Liver (tissue), 9 donors: Measurements from ENCODE around the gene AFDN. TPM values are rescaled to one million over a fixed set of nuclear protein-coding genes. Genes with fewer than 3 reads are reported as not detected.

ENCODE experiments used
- DNase-seq: peaks from one replicate; pipeline ENCODE4 v3.0.0-alpha.2; 2017; ENCODE audit warnings: low spot score
- H3K27ac ChIP-seq, 2 donors: one replicate each; pipeline ENCODE4 v1.7.0; 2013; ENCODE audit warnings: inconsistent platforms in 2 of 2, low read length in 2 of 2, control low read depth in 1 of 2, low read depth in 1 of 2, mild to moderate bottlenecking in 1 of 2
- H3K27me3 ChIP-seq, 4 donors: one replicate each; pipeline versions ENCODE4 v1.6.1 to v1.7.0; 2013; ENCODE audit warnings: low read length in 3 of 4, inconsistent platforms in 1 of 4, mild to moderate bottlenecking in 1 of 4, moderate library complexity in 1 of 4; ENCODE audit not compliant: control insufficient read depth in 4 of 4, insufficient read depth in 4 of 4
- H3K36me3 ChIP-seq, 4 donors: one replicate each; pipeline versions ENCODE4 v1.6.1 to v1.7.0; 2013; ENCODE audit warnings: low read length in 3 of 4, mild to moderate bottlenecking in 3 of 4, low read depth in 1 of 4, moderate library complexity in 1 of 4; ENCODE audit not compliant: control insufficient read depth in 4 of 4, insufficient read depth in 3 of 4
- H3K4me1 ChIP-seq, 4 donors: one replicate each; pipeline versions ENCODE4 v1.6.1 to v1.7.0; 2013; ENCODE audit warnings: low read length in 3 of 4, mild to moderate bottlenecking in 3 of 4, moderate library complexity in 1 of 4; ENCODE audit not compliant: control insufficient read depth in 4 of 4, insufficient read depth in 4 of 4
- H3K4me3 ChIP-seq, 3 donors: one replicate each; pipeline versions ENCODE4 v1.6.1 to v1.7.0; 2013; ENCODE audit warnings: low read length in 3 of 3, control low read depth in 1 of 3, low read depth in 1 of 3, mild to moderate bottlenecking in 1 of 3
- H3K9ac ChIP-seq, 2 donors: one replicate each; pipeline ENCODE4 v1.7.0; 2013; ENCODE audit warnings: low read length in 2 of 2, mild to moderate bottlenecking in 2 of 2, moderate library complexity in 2 of 2, control low read depth in 1 of 2, low read depth in 1 of 2
- H3K9me3 ChIP-seq, 4 donors: one replicate each; pipeline versions ENCODE4 v1.6.1 to v1.7.0; 2013; ENCODE audit warnings: low read length in 3 of 4; ENCODE audit not compliant: control insufficient read depth in 4 of 4
- ATF3 ChIP-seq: IDR thresholded peaks from 2 replicates; pipeline ENCODE4 v1.6.1; 2016; ENCODE audit warnings: antibody characterized with exemption
- CTCF ChIP-seq: fragments of 150-350 bp; IDR thresholded peaks from 2 replicates; pipeline ENCODE4 v1.5.1; 2017; ENCODE audit warnings: improper control_type of control experiment, low read depth, low read length; ENCODE audit not compliant: missing input control
- EGR1 ChIP-seq, 2 donors: IDR thresholded peaks; 2 replicates each; pipeline ENCODE4 v1.6.1; 2016 to 2018; ENCODE audit warnings: antibody characterized with exemption in 2 of 2, low read depth in 2 of 2
- FOXA1 ChIP-seq: IDR thresholded peaks from 2 replicates; pipeline ENCODE4 v1.6.1; 2016; ENCODE audit warnings: antibody characterized with exemption
- FOXA2 ChIP-seq: IDR thresholded peaks from 2 replicates; pipeline ENCODE4 v1.6.1; 2016; ENCODE audit warnings: antibody characterized with exemption
- GABPA ChIP-seq, 2 donors: IDR thresholded peaks in 1 of 2; conservative IDR thresholded peaks in 1 of 2; 2 replicates each; pipeline ENCODE4 v1.6.1; 2016; ENCODE audit warnings: antibody characterized with exemption in 2 of 2, mild to moderate bottlenecking in 1 of 2, moderate library complexity in 1 of 2
- HNF4A ChIP-seq, 2 donors: conservative IDR thresholded peaks; 2 replicates each; pipeline ENCODE4 v1.6.1; 2016; ENCODE audit warnings: antibody characterized with exemption in 2 of 2, mild to moderate bottlenecking in 2 of 2
- HNF4G ChIP-seq: IDR thresholded peaks from 2 replicates; pipeline ENCODE4 v1.6.1; 2016; ENCODE audit warnings: antibody characterized with exemption
- JUND ChIP-seq, 2 donors: IDR thresholded peaks; 2 replicates each; pipeline ENCODE4 v1.6.1; 2016; ENCODE audit warnings: antibody characterized with exemption in 2 of 2
- MAX ChIP-seq: IDR thresholded peaks from 2 replicates; pipeline ENCODE4 v1.6.1; 2016; ENCODE audit warnings: antibody characterized with exemption
- NR2F2 ChIP-seq: IDR thresholded peaks from 2 replicates; pipeline ENCODE4 v1.6.1; 2016; ENCODE audit warnings: antibody characterized with exemption
- RAD21 ChIP-seq, 2 donors: IDR thresholded peaks; 2 replicates each; pipeline ENCODE4 v1.6.1; 2016; ENCODE audit warnings: antibody characterized with exemption in 2 of 2, mild to moderate bottlenecking in 2 of 2
- REST ChIP-seq: IDR thresholded peaks from 2 replicates; pipeline ENCODE4 v1.6.1; 2016; ENCODE audit warnings: antibody characterized with exemption, mild to moderate bottlenecking
- RXRA ChIP-seq, 2 donors: IDR thresholded peaks; 2 replicates each; pipeline ENCODE4 v1.6.1; 2017 to 2018; ENCODE audit warnings: antibody characterized with exemption in 2 of 2, mild to moderate bottlenecking in 1 of 2
- SP1 ChIP-seq: IDR thresholded peaks from 2 replicates; pipeline ENCODE4 v1.6.1; 2018; ENCODE audit warnings: antibody characterized with exemption, mild to moderate bottlenecking
- TAF1 ChIP-seq: conservative IDR thresholded peaks from 2 replicates; pipeline ENCODE4 v1.6.1; 2016; ENCODE audit warnings: antibody characterized with exemption, mild to moderate bottlenecking
- YY1 ChIP-seq: IDR thresholded peaks from 2 replicates; pipeline ENCODE4 v1.6.1; 2016; ENCODE audit warnings: antibody characterized with exemption, mild to moderate bottlenecking
- ZBTB33 ChIP-seq: IDR thresholded peaks from 2 replicates; pipeline ENCODE4 v1.6.1; 2016; ENCODE audit warnings: antibody characterized with exemption
- WGBS: extraction: QIAGEN DNeasy Blood & Tissue Kit; methylation state at CpG from one replicate; pipeline ENCODE4 v1.1.7; 2013; 5-methylcytosine and 5-hydroxymethylcytosine counted together
- polyA plus RNA-seq, 2 donors: library from polyadenylated mRNA; stranded (reverse) in 1 of 2; unstranded in 1 of 2; fragments of 200-250 nt in 1 of 2; fragments of >200 nt in 1 of 2; fragmentation: Nextera tagmentation in 1 of 2; extraction: Ambion mirVana in 1 of 2; gene quantifications; one replicate each; pipeline versions ENCODE4 v1.2.1 to v1.2.3, GENCODE V29; 2013 to 2015
- total RNA-seq, 2 donors: library from RNA; depleted of rRNA; stranded (reverse); fragments of >200 nt; gene quantifications; one replicate each; pipeline ENCODE4 v1.2.3, GENCODE V29; 2014
- donor health status: healthy.
- donor health status: healthy.
- donor health status: healthy.
- donor health status: healthy.
- donor health status: healthy.

Gene AFDN
- total and polyA plus RNA-seq, 4 donors, result 21.3 to 145 (median 29.3) TPM

- Histone ChIP-seq H3K27me3 (no peaks in the 10 kb centered on the region), H3K4me3 (no peak overlapping the region), H3K9ac (no peak overlapping the region), H3K9me3 (no peaks in the 10 kb centered on the region), H3K27ac (no peak overlapping the region), H3K4me1 (no peaks in the 10 kb centered on the region), H3K36me3 (peaks cover 9 to 62% (median 47%) of the 10 kb centered on the region in 4 donors)
- WGBS, result 88% methylated on average over 3 of the region's 3 CpGs
- DNase-seq, result no peak
- no peak for TF ChIP-seq JUND (IDR thresholded peaks at IDR 0.05)
- no peak for TF ChIP-seq HNF4G
Observed at GRCh38 chr6:167919349-167919748, 92.6 kb downstream of the AFDN start.

- TF ChIP-seq YY1, result no peak
- no peak for TF ChIP-seq HNF4G
- no peak for TF ChIP-seq CTCF
- no peak for TF ChIP-seq RXRA (IDR thresholded peaks at IDR 0.05)
- TF ChIP-seq MAX, result no peak
- no peak for TF ChIP-seq NR2F2
- no peak for TF ChIP-seq ZBTB33
- no peak for TF ChIP-seq FOXA2
- no peak for TF ChIP-seq FOXA1
- TF ChIP-seq SP1, result no peak
- no peak for TF ChIP-seq ATF3
- TF ChIP-seq GABPA (IDR thresholded peaks at IDR 0.05 in 1 of 2, conservative IDR thresholded peaks at IDR 0.05 in 1 of 2), result no peak
- TF ChIP-seq EGR1 (IDR thresholded peaks at IDR 0.05; ENCODE audit: low read depth in 2 of 2), result no peak
- TF ChIP-seq RAD21 (IDR thresholded peaks at IDR 0.05), result no peak
- no peak for TF ChIP-seq TAF1
- TF ChIP-seq JUND (IDR thresholded peaks at IDR 0.05), result no peak
- TF ChIP-seq REST, result no peak
- no peak for TF ChIP-seq HNF4A (conservative IDR thresholded peaks at IDR 0.05)
- H3K9me3 ChIP-seq, result no peaks in the 10 kb centered on the region
- no peaks in the 10 kb centered on the region for H3K4me1 ChIP-seq
- no peak overlapping the region for H3K4me3 ChIP-seq
- DNase-seq, result no peak
- H3K27ac ChIP-seq, result no peak overlapping the region
- H3K9ac ChIP-seq, result no peak overlapping the region
- H3K36me3 ChIP-seq, result peaks cover 6 to 59% (median 43%) of the 10 kb centered on the region in 4 donors
- H3K27me3 ChIP-seq, result no peaks in the 10 kb centered on the region
- WGBS, result 97% methylated on average over 8 of the region's 8 CpGs
Observed at GRCh38 chr6:167920165-167920564, 93.5 kb downstream of the AFDN start.
